T-cell (primary cell): ENCODE results near the gene ARHGAP32. TPM values are rescaled to one million over a fixed set of nuclear protein-coding genes. Genes with fewer than 3 reads are reported as not detected.

Experiments
- ATAC-seq, 4 experiments: fragments of 200-7000 bp in 3 of 4; fragments of 150-1000 bp in 1 of 4; cut with Tn5 transposase; replicated peaks in 1 of 4; 1 replicate in 3 of 4; 2 replicates in 1 of 4; pipeline ENCODE4 v1.10.0; 2021; ENCODE audit warnings: moderate library complexity in 3 of 4, mild to moderate bottlenecking in 2 of 4, moderate number of reproducible peaks in 1 of 4
- CTCF ChIA-PET, 2 donors: fragments of 300-600 bp; sonication (Branson Sonifier 250); formaldehyde crosslinking; loops; one replicate each; lab custom pipeline; 2022; ENCODE audit warnings: antibody characterized with exemption in 2 of 2; lab: Charles Lee
- POLR2A ChIA-PET, 2 donors: fragments of 300-600 bp; sonication (Branson Sonifier 250); formaldehyde crosslinking; loops; one replicate each; lab custom pipeline; 2022; ENCODE audit warnings: antibody characterized with exemption in 2 of 2; lab: Charles Lee
- DNase-seq, 35 experiments: peaks; one replicate each; pipeline versions ENCODE4 v3.0.0 to v3.0.0-alpha.2; 2013 to 2023
- H3K27ac ChIP-seq: one replicate; pipeline ENCODE4 v1.5.1; 2013; ENCODE audit warnings: low read length
- H3K27me3 ChIP-seq, 2 experiments: replicated peaks in 1 of 2; 1 replicate in 1 of 2; 2 replicates in 1 of 2; pipeline versions ENCODE4 v1.6.1 to v1.7.0; 2013; ENCODE audit warnings: low read length in 1 of 2, mixed read lengths in 1 of 2; ENCODE audit not compliant: control insufficient read depth in 2 of 2, insufficient read depth in 2 of 2; ENCODE audit errors: extremely low read depth in 1 of 2
- H3K36me3 ChIP-seq, 2 donors: 1 replicate in 1 of 2; 2 replicates in 1 of 2; pipeline versions ENCODE4 v1.6.1 to v1.7.0; 2013; ENCODE audit warnings: low read length in 1 of 2; ENCODE audit not compliant: control insufficient read depth in 2 of 2, insufficient read depth in 1 of 2; ENCODE audit errors: extremely low read depth in 1 of 2
- H3K4me1 ChIP-seq, 2 experiments: 1 replicate in 1 of 2; 2 replicates in 1 of 2; pipeline versions ENCODE4 v1.6.1 to v1.7.0; 2013; ENCODE audit warnings: low read length in 2 of 2, mixed read lengths in 1 of 2; ENCODE audit not compliant: insufficient read depth in 2 of 2, control insufficient read depth in 1 of 2; ENCODE audit errors: extremely low read depth in 1 of 2
- H3K4me3 ChIP-seq, 2 donors: 1 replicate in 1 of 2; 2 replicates in 1 of 2; pipeline versions ENCODE4 v1.5.1 to v1.7.0; 2013; ENCODE audit warnings: mild to moderate bottlenecking in 2 of 2, low read length in 1 of 2, moderate library complexity in 1 of 2; ENCODE audit not compliant: control insufficient read depth in 1 of 2; ENCODE audit errors: extremely low read depth in 1 of 2
- H3K9me3 ChIP-seq: 2 replicates; pipeline ENCODE4 v1.7.0; 2013
- H3K27ac Mint-ChIP-seq, 2 donors: one replicate each; pipeline ENCODE4 v1.8.0; 2020 to 2021; ENCODE audit warnings: mild to moderate bottlenecking in 2 of 2, mixed read lengths in 2 of 2
- H3K27me3 Mint-ChIP-seq, 2 donors: one replicate each; pipeline ENCODE4 v1.8.0; 2021 to 2022; ENCODE audit warnings: mixed read lengths in 2 of 2
- H3K36me3 Mint-ChIP-seq: one replicate; pipeline ENCODE4 v1.8.0; 2021; ENCODE audit warnings: mixed read lengths
- H3K4me1 Mint-ChIP-seq, 3 donors: one replicate each; pipeline ENCODE4 v1.8.0; 2020 to 2022; ENCODE audit warnings: mixed read lengths in 3 of 3, mild to moderate bottlenecking in 1 of 3
- H3K4me3 Mint-ChIP-seq, 3 donors: one replicate each; pipeline ENCODE4 v1.8.0; 2020 to 2022; ENCODE audit warnings: mild to moderate bottlenecking in 3 of 3, mixed read lengths in 3 of 3, moderate library complexity in 3 of 3
- H3K9me3 Mint-ChIP-seq, 3 donors: one replicate each; pipeline ENCODE4 v1.8.0; 2020 to 2022; ENCODE audit warnings: mixed read lengths in 3 of 3
- WGBS: methylation state at CpG from one replicate; pipeline ENCODE4 v1.1.5; 2013; ENCODE audit warnings: missing lambda C conversion rate; ENCODE audit not compliant: insufficient coverage; 5-methylcytosine and 5-hydroxymethylcytosine counted together
- total RNA-seq, 35 experiments: library from RNA in 6 of 35; stranded (reverse) in 6 of 35; fragments of 120-200 nt in 1 of 35; gene quantifications; one replicate each; pipeline versions ENCODE4 v1.2.1 to v1.2.4 and lab custom pipeline; 2013 to 2026

The ARHGAP32 gene
- total RNA-seq, 5 donors from 2014 or later (not counting 1 experiment from before 2014, with no cell fraction given) = 4.4 to 7.8 (median 6.5) TPM

GRCh38 chr11:129063118-129063517 lies 129.0 kb downstream of the ARHGAP32 start:
- Histone ChIP-seq H3K4me3 (no peak overlapping the region), H3K27ac (no peak overlapping the region), H3K36me3 (no peaks in the 10 kb centered on the region), H3K9me3 (no peaks in the 10 kb centered on the region), H3K4me1 (no peaks in the 10 kb centered on the region), H3K27me3 (no peaks in the 10 kb centered on the region)
- no peak overlapping the region for H3K4me3 Mint-ChIP-seq
- no peaks in the 10 kb centered on the region for H3K27me3 Mint-ChIP-seq
- CTCF ChIA-PET = interaction anchor here in 1 of 2 donors (0.7 kb wide), 1 partner anchor 158 kb away, joined by 3 read pairs; no protein-coding TSS in a partner anchor
- H3K27ac Mint-ChIP-seq = no peak overlapping the region
- ATAC-seq = no peak
- DNase-seq = no peak
- no peaks in the 10 kb centered on the region for H3K9me3 Mint-ChIP-seq
- H3K36me3 Mint-ChIP-seq = peaks cover 11% of the 10 kb centered on the region
- no peaks in the 10 kb centered on the region for H3K4me1 Mint-ChIP-seq
- POLR2A ChIA-PET = no interaction called here

GRCh38 chr11:129061492-129062230 lies 130.5 kb downstream of the ARHGAP32 start:
- peaks cover 11% of the 10 kb centered on the region for H3K36me3 Mint-ChIP-seq

GRCh38 chr11:129056916-129057315 lies 135.2 kb downstream of the ARHGAP32 start:
- H3K27me3 Mint-ChIP-seq = no peaks in the 10 kb centered on the region
- Histone ChIP-seq H3K4me3 (no peak overlapping the region), H3K27ac (no peak overlapping the region), H3K36me3 (no peaks in the 10 kb centered on the region), H3K27me3 (peaks cover 0 to 3% of the 10 kb centered on the region in 2 experiments), H3K4me1 (no peaks in the 10 kb centered on the region), H3K9me3 (no peaks in the 10 kb centered on the region)
- no peaks in the 10 kb centered on the region for H3K4me1 Mint-ChIP-seq
- no peak overlapping the region for H3K4me3 Mint-ChIP-seq
- POLR2A ChIA-PET = interaction anchor here in 1 of 2 donors (0.6 kb wide), 1 partner anchor 52 kb away, joined by 3 read pairs; no protein-coding TSS in a partner anchor
- H3K36me3 Mint-ChIP-seq = peaks cover 3% of the 10 kb centered on the region
- no peak overlapping the region for H3K27ac Mint-ChIP-seq
- DNase-seq (no peak), ATAC-seq (no peak)
- no peaks in the 10 kb centered on the region for H3K9me3 Mint-ChIP-seq
- WGBS = 89% methylated on average over 11 of the region's 11 CpGs
- CTCF ChIA-PET = interaction anchor here in 1 of 2 donors (0.6 kb wide), 1 partner anchor 17 kb away, joined by 3 read pairs; no protein-coding TSS in a partner anchor

More at GRCh38 chr11:129061492-129062230, 130.5 kb downstream of the ARHGAP32 start:
- no peaks in the 10 kb centered on the region for H3K4me1 Mint-ChIP-seq
- peaks cover 0 to 3% of the 10 kb centered on the region in 2 experiments for H3K27me3 ChIP-seq
- no peak overlapping the region for H3K27ac ChIP-seq
- POLR2A ChIA-PET = no interaction called here
- no peak overlapping the region for H3K4me3 Mint-ChIP-seq
- H3K27ac Mint-ChIP-seq = no peak overlapping the region
- CTCF ChIA-PET = no interaction called here
- H3K4me3 ChIP-seq = no peak overlapping the region
- H3K4me1 ChIP-seq = no peaks in the 10 kb centered on the region
- ATAC-seq (no peak), DNase-seq (no peak)
- H3K9me3 Mint-ChIP-seq = no peaks in the 10 kb centered on the region
- no peaks in the 10 kb centered on the region for H3K36me3 ChIP-seq
- H3K27me3 Mint-ChIP-seq = no peaks in the 10 kb centered on the region
- no peaks in the 10 kb centered on the region for H3K9me3 ChIP-seq
- no CpG with 5 or more reads among the region's 7 CpGs for WGBS

GRCh38 chr11:129055196-129055595 lies 136.9 kb downstream of the ARHGAP32 start:
- ChIA-PET CTCF (no interaction called here), POLR2A (no interaction called here)
- ATAC-seq (no peak), DNase-seq (no peak)
- H3K9me3 Mint-ChIP-seq = no peaks in the 10 kb centered on the region
- no peak overlapping the region for H3K4me3 Mint-ChIP-seq
- H3K4me1 Mint-ChIP-seq = no peaks in the 10 kb centered on the region
- H3K27me3 Mint-ChIP-seq = no peaks in the 10 kb centered on the region
- Histone ChIP-seq H3K36me3 (no peaks in the 10 kb centered on the region), H3K4me3 (no peak overlapping the region), H3K27me3 (peaks cover 0 to 3% of the 10 kb centered on the region in 2 experiments), H3K27ac (no peak overlapping the region), H3K4me1 (no peaks in the 10 kb centered on the region), H3K9me3 (no peaks in the 10 kb centered on the region)
- no peak overlapping the region for H3K27ac Mint-ChIP-seq
- H3K36me3 Mint-ChIP-seq = peaks cover 3% of the 10 kb centered on the region

GRCh38 chr11:129048911-129049310 lies 143.2 kb downstream of the ARHGAP32 start:
- no peaks in the 10 kb centered on the region for H3K4me1 Mint-ChIP-seq
- no peak for ATAC-seq
- CTCF ChIA-PET = no interaction called here

GRCh38 chr11:129045150-129045549 lies 147.0 kb downstream of the ARHGAP32 start:
- no peaks in the 10 kb centered on the region for H3K27me3 ChIP-seq
- no peak overlapping the region for H3K4me3 ChIP-seq
- ChIA-PET POLR2A (no interaction called here), CTCF (no interaction called here)
- no peaks in the 10 kb centered on the region for H3K36me3 ChIP-seq
- Mint-ChIP-seq H3K27me3 (no peaks in the 10 kb centered on the region), H3K4me1 (no peaks in the 10 kb centered on the region), H3K4me3 (no peak overlapping the region), H3K27ac (no peak overlapping the region), H3K36me3 (no peaks in the 10 kb centered on the region), H3K9me3 (no peaks in the 10 kb centered on the region)
- DNase-seq = no peak
- no peaks in the 10 kb centered on the region for H3K9me3 ChIP-seq
- no peak overlapping the region for H3K27ac ChIP-seq
- 83% methylated on average over 2 of the region's 5 CpGs for WGBS
- H3K4me1 ChIP-seq = no peaks in the 10 kb centered on the region
- no peak for ATAC-seq

More at GRCh38 chr11:129048911-129049310, 143.2 kb downstream of the ARHGAP32 start:
- Histone ChIP-seq H3K27me3 (no peaks in the 10 kb centered on the region), H3K9me3 (no peaks in the 10 kb centered on the region), H3K36me3 (no peaks in the 10 kb centered on the region), H3K4me3 (no peak overlapping the region), H3K27ac (no peak overlapping the region), H3K4me1 (no peaks in the 10 kb centered on the region)
- Mint-ChIP-seq H3K36me3 (no peaks in the 10 kb centered on the region), H3K4me3 (no peak overlapping the region), H3K27ac (no peak overlapping the region), H3K27me3 (no peaks in the 10 kb centered on the region), H3K9me3 (no peaks in the 10 kb centered on the region)
- WGBS = 85% methylated on average over 4 of the region's 4 CpGs
- POLR2A ChIA-PET = no interaction called here
- DNase-seq = no peak
